ENCODE measurements around the gene TRIM71. TPM values are rescaled to one million over a fixed set of nuclear protein-coding genes. Genes with fewer than 3 reads are reported as not detected.

Gene TRIM71
- total RNA-seq, 1 donor from 2014 or later, result not detected

DNA sequence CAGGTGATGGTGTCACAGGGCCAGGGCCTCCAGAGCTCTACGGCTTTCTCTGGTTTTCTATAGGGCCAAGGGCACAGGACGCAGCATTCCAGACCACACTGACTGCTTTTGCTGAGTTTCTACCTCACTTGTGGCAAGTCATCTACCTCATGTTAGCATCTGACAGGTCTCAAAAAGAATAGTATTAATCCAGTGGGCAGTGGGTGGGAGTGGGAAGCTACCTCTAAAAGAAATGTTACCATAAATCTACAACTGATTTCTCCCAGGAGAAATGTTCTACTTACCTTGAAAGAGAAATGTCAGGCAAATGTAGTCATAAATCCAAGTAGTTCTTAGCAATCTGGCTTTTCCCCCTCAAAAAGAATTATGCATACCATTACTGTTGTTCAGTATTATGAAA is 77.9 kb downstream of the TRIM71 start:
- peaks cover 27% of the 10 kb centered on the region for H3K27me3 Mint-ChIP-seq
- POLR2A ChIA-PET, result no interaction called here
- ATAC-seq (ENCODE audit: low read depth) (no peak), DNase-seq (no peak)
- no peak overlapping the region for H3K4me3 Mint-ChIP-seq
- no peaks in the 10 kb centered on the region for H3K36me3 Mint-ChIP-seq (ENCODE audit: low read depth)
- CTCF ChIA-PET, result no interaction called here
- no peaks in the 10 kb centered on the region for H3K9me3 Mint-ChIP-seq
- intact Hi-C loops (cut with micrococcal nuclease), result no loop called here
- TF ChIP-seq, protein P1, sequence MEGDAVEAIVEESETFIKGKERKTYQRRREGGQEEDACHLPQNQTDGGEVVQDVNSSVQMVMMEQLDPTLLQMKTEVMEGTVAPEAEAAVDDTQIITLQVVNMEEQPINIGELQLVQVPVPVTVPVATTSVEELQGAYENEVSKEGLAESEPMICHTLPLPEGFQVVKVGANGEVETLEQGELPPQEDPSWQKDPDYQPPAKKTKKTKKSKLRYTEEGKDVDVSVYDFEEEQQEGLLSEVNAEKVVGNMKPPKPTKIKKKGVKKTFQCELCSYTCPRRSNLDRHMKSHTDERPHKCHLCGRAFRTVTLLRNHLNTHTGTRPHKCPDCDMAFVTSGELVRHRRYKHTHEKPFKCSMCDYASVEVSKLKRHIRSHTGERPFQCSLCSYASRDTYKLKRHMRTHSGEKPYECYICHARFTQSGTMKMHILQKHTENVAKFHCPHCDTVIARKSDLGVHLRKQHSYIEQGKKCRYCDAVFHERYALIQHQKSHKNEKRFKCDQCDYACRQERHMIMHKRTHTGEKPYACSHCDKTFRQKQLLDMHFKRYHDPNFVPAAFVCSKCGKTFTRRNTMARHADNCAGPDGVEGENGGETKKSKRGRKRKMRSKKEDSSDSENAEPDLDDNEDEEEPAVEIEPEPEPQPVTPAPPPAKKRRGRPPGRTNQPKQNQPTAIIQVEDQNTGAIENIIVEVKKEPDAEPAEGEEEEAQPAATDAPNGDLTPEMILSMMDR (IDR thresholded peaks at IDR 0.05), result no peak
- no peak overlapping the region for H3K27ac Mint-ChIP-seq
- no peaks in the 10 kb centered on the region for H3K4me1 Mint-ChIP-seq

DNA sequence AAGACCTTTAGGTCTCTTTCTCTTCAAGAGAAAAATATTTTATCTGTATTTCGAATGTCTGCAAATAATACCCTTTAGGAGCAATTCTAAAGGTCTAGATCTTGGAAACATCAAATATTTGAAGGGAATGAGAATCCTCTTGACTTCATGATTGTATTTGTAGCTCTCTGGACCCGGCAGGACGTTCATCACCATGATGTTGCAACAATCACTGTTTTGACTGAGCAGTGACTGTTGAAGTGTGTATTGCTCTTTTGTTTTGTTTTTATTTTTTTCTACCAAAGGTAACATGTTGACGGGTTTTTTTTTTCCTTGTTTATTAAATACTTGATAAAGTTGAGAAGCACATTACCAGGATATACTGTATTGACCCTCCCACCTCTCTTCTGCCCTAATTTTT is 78.3 kb downstream of the TRIM71 start:
- CTCF ChIA-PET, result no interaction called here
- Mint-ChIP-seq H3K36me3 (ENCODE audit: low read depth) (no peaks in the 10 kb centered on the region), H3K27me3 (peaks cover 27% of the 10 kb centered on the region), H3K9me3 (no peaks in the 10 kb centered on the region), H3K27ac (no peak overlapping the region), H3K4me3 (no peak overlapping the region), H3K4me1 (no peaks in the 10 kb centered on the region)
- TF ChIP-seq, protein P1 (IDR thresholded peaks at IDR 0.05), result no peak
- ATAC-seq (ENCODE audit: low read depth) (no peak), DNase-seq (no peak)
- POLR2A ChIA-PET, result no interaction called here
- intact Hi-C loops (cut with micrococcal nuclease), result no loop called here

DNA sequence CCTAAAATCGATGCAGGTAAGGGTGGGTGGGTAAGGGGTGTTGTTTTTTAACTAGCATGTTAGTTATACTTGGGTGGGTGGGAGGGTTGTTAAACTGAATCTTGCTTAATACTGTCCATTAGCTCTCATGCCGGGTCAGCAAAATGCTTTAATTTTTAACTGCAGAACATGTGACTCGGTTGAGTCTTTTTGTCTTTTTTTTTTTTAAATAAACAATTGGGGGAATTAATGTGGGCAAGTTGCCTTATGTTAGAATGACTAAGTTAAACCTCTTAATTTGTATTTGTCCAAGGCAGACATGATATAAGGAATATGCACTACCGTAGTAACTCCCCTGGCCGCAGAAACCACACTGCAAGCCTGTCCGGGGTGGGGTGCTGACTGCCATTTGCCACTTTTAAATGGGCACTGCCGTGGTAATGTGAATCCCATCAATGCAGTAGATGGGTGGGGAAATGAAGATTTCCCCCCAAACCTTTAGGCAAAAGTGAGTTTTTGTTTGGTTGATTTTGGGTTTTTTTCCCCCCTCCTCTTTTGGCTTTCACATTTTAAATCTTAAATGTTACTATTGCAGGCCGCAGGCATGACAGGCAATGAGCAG is 79.3 kb downstream of the TRIM71 start:
- ChIA-PET POLR2A (no interaction called here), CTCF (no interaction called here)
- H3K4me1 Mint-ChIP-seq, result no peaks in the 10 kb centered on the region
- TF ChIP-seq, protein P1 (IDR thresholded peaks at IDR 0.05), result no peak
- no peaks in the 10 kb centered on the region for H3K36me3 Mint-ChIP-seq (ENCODE audit: low read depth)
- H3K27me3 Mint-ChIP-seq, result peaks cover 27% of the 10 kb centered on the region
- intact Hi-C loops (cut with micrococcal nuclease), result no loop called here
- no peak for DNase-seq
- no peak overlapping the region for H3K27ac Mint-ChIP-seq
- no peaks in the 10 kb centered on the region for H3K9me3 Mint-ChIP-seq
- no peak for ATAC-seq (ENCODE audit: low read depth)
- no peak overlapping the region for H3K4me3 Mint-ChIP-seq

DNA sequence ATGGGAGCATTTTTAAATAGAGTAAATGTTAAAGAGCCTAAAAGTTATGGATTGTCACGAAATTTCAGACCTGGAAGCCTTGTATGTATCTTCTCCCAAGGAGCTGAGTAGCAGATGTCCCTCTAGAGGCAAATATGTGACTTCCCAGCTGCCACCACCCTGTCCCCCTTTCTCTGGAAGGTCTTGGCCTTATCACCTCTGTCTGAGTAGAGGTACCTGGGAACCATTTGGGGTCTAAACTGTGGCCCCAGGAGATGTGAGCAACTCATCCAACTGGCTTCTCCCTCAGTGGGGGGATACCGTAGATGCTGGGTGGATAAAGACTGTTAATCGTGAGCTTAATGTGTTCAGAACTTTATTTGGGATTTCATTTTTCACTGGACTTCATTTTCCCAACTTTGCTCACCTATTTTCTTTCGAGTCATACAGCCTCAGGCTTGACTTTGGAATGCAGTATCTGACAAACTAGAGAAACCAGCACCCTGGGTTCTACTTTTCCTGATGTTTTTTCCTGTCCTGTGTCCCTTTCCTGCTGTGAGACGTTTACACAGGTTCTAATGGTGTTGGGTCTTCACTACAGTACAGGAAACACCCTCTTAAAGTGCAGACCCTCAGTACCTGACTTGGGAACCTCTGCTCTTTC is 80.3 kb downstream of the TRIM71 start:
- Mint-ChIP-seq H3K9me3 (no peaks in the 10 kb centered on the region), H3K27ac (no peak overlapping the region), H3K4me3 (no peak overlapping the region), H3K27me3 (peaks cover 23% of the 10 kb centered on the region), H3K36me3 (ENCODE audit: low read depth) (no peaks in the 10 kb centered on the region), H3K4me1 (peaks cover 4% of the 10 kb centered on the region)
- ChIA-PET POLR2A (no interaction called here), CTCF (no interaction called here)
- TF ChIP-seq, protein P1 (IDR thresholded peaks at IDR 0.05), result no peak
- no peak for ATAC-seq (ENCODE audit: low read depth)
- intact Hi-C loops (cut with micrococcal nuclease), result no loop called here
- no peak for DNase-seq

DNA sequence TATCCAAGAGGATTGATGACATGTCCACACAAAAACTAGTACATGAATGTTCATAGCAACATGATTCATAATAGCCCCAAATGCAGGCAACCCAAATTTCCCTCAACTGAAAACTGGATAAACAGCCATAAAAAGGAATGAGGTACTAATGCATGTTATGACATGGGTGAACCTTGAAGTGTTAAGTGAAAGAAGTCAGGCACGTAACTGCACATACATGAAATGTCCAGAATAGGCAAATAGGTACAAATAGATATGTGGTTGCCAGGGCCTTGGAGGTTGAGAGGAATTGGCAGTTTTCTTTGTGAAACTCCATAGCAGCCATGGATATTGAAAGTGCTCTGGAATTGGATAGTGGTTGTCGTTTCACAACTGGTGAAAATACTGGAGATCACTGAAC is 81.5 kb downstream of the TRIM71 start:
- TF ChIP-seq, protein P1 (IDR thresholded peaks at IDR 0.05), result no peak
- ChIA-PET CTCF (no interaction called here), POLR2A (no interaction called here)
- no peak overlapping the region for H3K27ac Mint-ChIP-seq
- ATAC-seq (ENCODE audit: low read depth), result no peak
- no peak overlapping the region for H3K4me3 Mint-ChIP-seq
- H3K9me3 Mint-ChIP-seq, result no peaks in the 10 kb centered on the region
- peaks cover 20% of the 10 kb centered on the region for H3K27me3 Mint-ChIP-seq
- H3K36me3 Mint-ChIP-seq (ENCODE audit: low read depth), result no peaks in the 10 kb centered on the region
- no peak for DNase-seq
- intact Hi-C loops (cut with micrococcal nuclease), result no loop called here
- H3K4me1 Mint-ChIP-seq, result peaks cover 4% of the 10 kb centered on the region
